Muscle layer of colon (tissue), 2 donors: ENCODE data around the gene NMNAT2.

Source experiments
- H3K27ac ChIP-seq: one replicate; pipeline ENCODE4 v1.7.0; 2013; ENCODE audit warnings: low read depth, mild to moderate bottlenecking, low read length, moderate library complexity
- H3K27me3 ChIP-seq, 2 donors: one replicate each; pipeline ENCODE4 v1.7.0; 2013; ENCODE audit warnings: low read length in 2 of 2, mild to moderate bottlenecking in 2 of 2; ENCODE audit not compliant: insufficient read depth in 2 of 2, control insufficient read depth in 1 of 2
- H3K36me3 ChIP-seq: one replicate; pipeline ENCODE4 v1.7.0; 2013; ENCODE audit warnings: mild to moderate bottlenecking, low read length; ENCODE audit not compliant: insufficient read depth
- H3K4me1 ChIP-seq: one replicate; pipeline ENCODE4 v1.7.0; 2013; ENCODE audit warnings: mild to moderate bottlenecking, low read length; ENCODE audit not compliant: insufficient read depth
- H3K4me3 ChIP-seq, 2 donors: one replicate each; pipeline ENCODE4 v1.7.0; 2013; ENCODE audit warnings: low read length in 2 of 2, low read depth in 1 of 2, mild to moderate bottlenecking in 1 of 2, moderate library complexity in 1 of 2
- H3K9ac ChIP-seq: one replicate; pipeline ENCODE4 v1.7.0; 2013; ENCODE audit warnings: low read length
- H3K9me3 ChIP-seq: one replicate; pipeline ENCODE4 v1.7.0; 2013; ENCODE audit warnings: mild to moderate bottlenecking, low read length
- donor health status: abdominal sarcoma.
- donor health status: Adenocarcinoma of cecum.

The NMNAT2 gene

GRCh38 chr1:183417772-183418491, at the start of gene NMNAT2:
NMNAT2 (minus strand) TSS chr1:183418380; CDS start chr1:183418267, 113 bp downstream.
- Histone ChIP-seq H3K36me3 (no peaks in the 10 kb centered on the region), H3K9ac (no peak within 1 kb of the TSS), H3K9me3 (no peaks in the 10 kb centered on the region), H3K4me1 (peaks cover 16% of the 10 kb centered on the region), H3K27me3 (peaks cover 16 to 22% of the 10 kb centered on the region in 2 donors), H3K27ac (no peak within 1 kb of the TSS), H3K4me3 (peak within 1 kb of the TSS; percentile 24 to 84)

DNA sequence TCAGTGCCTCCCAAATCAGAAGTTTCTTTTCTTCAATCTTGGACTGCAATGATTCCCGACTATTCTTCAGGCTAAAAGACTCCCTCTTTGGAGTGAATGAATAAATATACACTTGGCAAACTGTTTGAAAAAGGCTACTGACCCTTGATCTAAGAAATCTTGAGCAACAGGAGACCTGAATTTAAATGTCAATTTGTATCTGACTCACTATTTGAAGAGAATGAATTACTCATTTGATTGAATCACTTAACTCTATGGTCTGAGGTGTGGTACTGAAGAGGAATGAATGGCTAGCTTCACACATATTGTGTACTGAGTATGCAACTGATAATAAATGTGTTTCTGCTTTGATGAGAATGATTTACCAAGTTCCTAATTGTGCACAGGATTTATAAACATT, 49.5 kb upstream of the NMNAT2 start:
- H3K9me3 ChIP-seq: no peaks in the 10 kb centered on the region
- H3K4me3 ChIP-seq: no peak overlapping the region
- H3K36me3 ChIP-seq: no peaks in the 10 kb centered on the region
- H3K9ac ChIP-seq: no peak overlapping the region
- no peaks in the 10 kb centered on the region for H3K4me1 ChIP-seq
- no peak overlapping the region for H3K27ac ChIP-seq
- no peaks in the 10 kb centered on the region for H3K27me3 ChIP-seq

DNA sequence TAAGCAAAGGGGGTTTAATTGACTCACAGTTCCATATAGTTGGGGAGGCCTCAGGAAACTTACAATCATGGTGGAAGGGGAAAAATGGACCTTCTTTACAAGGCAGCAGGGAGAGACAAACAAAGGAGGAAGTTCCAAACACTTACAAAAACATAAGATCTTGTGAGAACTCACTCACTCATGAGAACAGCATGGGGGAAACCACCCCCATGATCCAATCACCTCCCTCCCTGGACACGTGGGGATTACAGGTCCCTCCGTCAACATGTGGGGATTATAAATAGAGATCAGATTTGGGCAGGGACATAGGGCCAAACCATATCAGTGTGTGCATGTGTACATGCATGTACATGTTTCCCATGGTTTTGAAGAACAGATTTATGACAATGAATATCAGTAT, 48.6 kb upstream of the NMNAT2 start:
- H3K4me1 ChIP-seq: no peaks in the 10 kb centered on the region
- H3K9me3 ChIP-seq: no peaks in the 10 kb centered on the region
- H3K9ac ChIP-seq: no peak overlapping the region
- H3K27me3 ChIP-seq: no peaks in the 10 kb centered on the region
- no peaks in the 10 kb centered on the region for H3K36me3 ChIP-seq
- H3K27ac ChIP-seq: no peak overlapping the region
- H3K4me3 ChIP-seq: no peak overlapping the region

- no peaks in the 10 kb centered on the region for H3K27me3 ChIP-seq
- H3K9me3 ChIP-seq: no peaks in the 10 kb centered on the region
- no peaks in the 10 kb centered on the region for H3K4me1 ChIP-seq
- no peaks in the 10 kb centered on the region for H3K36me3 ChIP-seq
- H3K27ac ChIP-seq: no peak overlapping the region
- H3K4me3 ChIP-seq: no peak overlapping the region
- no peak overlapping the region for H3K9ac ChIP-seq
Observed at GRCh38 chr1:183463566-183463965, 45.4 kb upstream of the NMNAT2 start.

DNA sequence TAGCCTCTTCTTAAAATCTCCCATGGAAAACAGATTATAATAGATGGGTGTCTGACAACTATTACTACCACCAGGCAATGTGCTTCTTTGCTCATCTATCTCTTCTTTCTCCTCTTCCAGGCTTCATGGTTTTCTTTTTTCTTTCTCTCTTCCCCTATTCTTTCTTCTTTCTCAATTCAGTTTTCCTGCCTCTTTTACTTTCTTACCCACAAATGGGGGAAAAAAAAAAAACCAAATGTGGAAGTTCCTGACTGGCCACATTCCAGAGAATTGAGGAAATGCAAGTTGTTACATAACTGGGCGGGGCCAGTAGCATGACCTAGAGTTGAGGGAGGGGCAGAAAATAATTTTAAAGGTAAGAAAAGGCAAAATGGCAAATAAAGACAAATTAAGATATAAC, 43.2 kb upstream of the NMNAT2 start:
- no peaks in the 10 kb centered on the region for H3K36me3 ChIP-seq
- H3K4me1 ChIP-seq: no peaks in the 10 kb centered on the region
- H3K27ac ChIP-seq: no peak overlapping the region
- no peak overlapping the region for H3K4me3 ChIP-seq
- H3K9ac ChIP-seq: no peak overlapping the region
- H3K9me3 ChIP-seq: no peaks in the 10 kb centered on the region
- no peaks in the 10 kb centered on the region for H3K27me3 ChIP-seq

GRCh38 chr1:183460596-183460995, 42.4 kb upstream of the NMNAT2 start:
- Histone ChIP-seq H3K9me3 (no peaks in the 10 kb centered on the region), H3K27me3 (no peaks in the 10 kb centered on the region), H3K27ac (no peak overlapping the region), H3K4me3 (no peak overlapping the region), H3K36me3 (no peaks in the 10 kb centered on the region), H3K4me1 (no peaks in the 10 kb centered on the region), H3K9ac (no peak overlapping the region)

GRCh38 chr1:183457449-183457848, 39.3 kb upstream of the NMNAT2 start:
- Histone ChIP-seq H3K4me1 (no peaks in the 10 kb centered on the region), H3K9ac (no peak overlapping the region), H3K4me3 (no peak overlapping the region), H3K27me3 (no peaks in the 10 kb centered on the region), H3K9me3 (no peaks in the 10 kb centered on the region), H3K27ac (no peak overlapping the region), H3K36me3 (no peaks in the 10 kb centered on the region)

- no peaks in the 10 kb centered on the region for H3K4me1 ChIP-seq
- H3K27ac ChIP-seq: no peak overlapping the region
- H3K36me3 ChIP-seq: no peaks in the 10 kb centered on the region
- H3K27me3 ChIP-seq: no peaks in the 10 kb centered on the region
- no peak overlapping the region for H3K9ac ChIP-seq
- H3K9me3 ChIP-seq: no peaks in the 10 kb centered on the region
- H3K4me3 ChIP-seq: no peak overlapping the region
Observed at GRCh38 chr1:183456826-183457225, 38.6 kb upstream of the NMNAT2 start.

DNA sequence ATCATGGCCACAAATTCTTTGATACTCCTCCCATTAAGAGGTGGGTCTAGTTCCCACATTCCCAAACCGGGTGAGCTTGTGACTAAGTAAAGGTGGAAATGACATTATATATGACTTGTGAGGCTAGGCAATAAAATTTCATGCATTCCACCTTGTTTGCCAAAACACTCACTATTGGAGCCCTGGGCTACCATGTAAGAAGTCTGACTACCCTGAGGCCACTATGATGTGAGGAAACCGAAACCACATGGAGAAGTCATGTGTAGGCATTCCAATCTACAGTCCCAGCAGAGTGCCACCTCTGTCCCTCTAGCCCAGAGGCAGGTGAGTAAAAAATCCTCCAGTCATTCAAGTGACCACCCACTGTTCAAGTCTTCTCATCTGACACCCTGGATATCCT, 36.2 kb upstream of the NMNAT2 start:
- no peaks in the 10 kb centered on the region for H3K36me3 ChIP-seq
- H3K27me3 ChIP-seq: no peaks in the 10 kb centered on the region
- no peaks in the 10 kb centered on the region for H3K9me3 ChIP-seq
- no peak overlapping the region for H3K4me3 ChIP-seq
- H3K9ac ChIP-seq: no peak overlapping the region
- no peak overlapping the region for H3K27ac ChIP-seq
- no peaks in the 10 kb centered on the region for H3K4me1 ChIP-seq

GRCh38 chr1:183450093-183450492, 31.9 kb upstream of the NMNAT2 start:
- Histone ChIP-seq H3K27ac (no peak overlapping the region), H3K4me3 (no peak overlapping the region), H3K9ac (no peak overlapping the region), H3K36me3 (no peaks in the 10 kb centered on the region), H3K9me3 (no peaks in the 10 kb centered on the region), H3K27me3 (no peaks in the 10 kb centered on the region), H3K4me1 (no peaks in the 10 kb centered on the region)

- H3K4me3 ChIP-seq: no peak overlapping the region
- H3K27me3 ChIP-seq: no peaks in the 10 kb centered on the region
- H3K9ac ChIP-seq: no peak overlapping the region
- no peak overlapping the region for H3K27ac ChIP-seq
- H3K9me3 ChIP-seq: no peaks in the 10 kb centered on the region
- no peaks in the 10 kb centered on the region for H3K36me3 ChIP-seq
- no peaks in the 10 kb centered on the region for H3K4me1 ChIP-seq
Observed at GRCh38 chr1:183449223-183449770, 31.1 kb upstream of the NMNAT2 start.

DNA sequence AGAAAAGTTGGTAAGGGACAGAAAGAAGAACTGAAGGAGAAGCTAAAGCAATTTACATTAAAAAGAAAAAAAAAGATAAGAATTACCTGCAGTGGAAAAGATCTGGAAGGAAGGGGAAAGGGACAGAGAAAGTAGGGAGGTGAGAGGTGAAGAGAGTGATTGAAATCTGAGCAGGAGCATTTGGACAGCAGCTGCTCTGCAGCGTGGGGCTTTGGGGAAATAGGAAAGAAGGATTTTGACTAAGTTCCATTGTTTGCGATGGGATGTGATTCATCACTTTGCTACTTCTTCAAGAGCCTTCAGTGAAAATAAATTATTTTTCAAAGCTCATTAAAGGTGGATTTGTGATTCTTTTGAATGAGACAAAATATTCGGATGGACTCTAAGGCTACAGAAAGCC, 26.1 kb upstream of the NMNAT2 start:
- Histone ChIP-seq H3K36me3 (no peaks in the 10 kb centered on the region), H3K4me3 (no peak overlapping the region), H3K9ac (no peak overlapping the region), H3K27ac (no peak overlapping the region), H3K4me1 (no peaks in the 10 kb centered on the region), H3K27me3 (no peaks in the 10 kb centered on the region), H3K9me3 (no peaks in the 10 kb centered on the region)
